ENCODE results near the gene PRR5L.
A peak's percentile ranks its signal among the peaks of the same experiment; 100 is the strongest.

Gene PRR5L

DNA sequence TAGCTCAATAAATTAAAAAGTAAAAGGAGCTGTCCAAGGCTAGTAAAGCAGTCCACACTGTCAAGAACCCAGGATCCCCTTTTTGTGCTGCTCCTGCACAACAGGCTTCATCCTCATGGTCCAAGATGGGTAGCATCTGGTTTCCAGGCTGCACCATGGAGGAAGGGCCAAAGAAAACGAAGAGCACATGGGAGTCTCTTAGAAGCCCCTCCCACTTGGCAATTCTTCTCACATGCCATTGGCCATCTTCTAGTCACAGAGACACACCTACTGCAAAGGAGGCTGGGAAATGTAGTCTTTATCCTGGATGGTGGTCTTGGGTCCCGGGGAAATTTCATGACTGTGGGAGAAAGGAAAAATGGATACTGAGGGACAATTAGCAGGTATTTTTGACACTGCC is 37.8 kb downstream of the PRR5L start:
- TF ChIP-seq KLF10 (tag by site-specific recombination; IDR thresholded peaks at IDR 0.05): peak; percentile 88
- peak; percentile 53 for TF ChIP-seq SP3 (tag by site-specific recombination; IDR thresholded peaks at IDR 0.05)
- no peak for TF ChIP-seq ZFP37 (tag by site-specific recombination; IDR thresholded peaks at IDR 0.05)
- TF ChIP-seq ZNF623 (tag by site-specific recombination; IDR thresholded peaks at IDR 0.05): no peak
- TF ChIP-seq, protein P1, sequence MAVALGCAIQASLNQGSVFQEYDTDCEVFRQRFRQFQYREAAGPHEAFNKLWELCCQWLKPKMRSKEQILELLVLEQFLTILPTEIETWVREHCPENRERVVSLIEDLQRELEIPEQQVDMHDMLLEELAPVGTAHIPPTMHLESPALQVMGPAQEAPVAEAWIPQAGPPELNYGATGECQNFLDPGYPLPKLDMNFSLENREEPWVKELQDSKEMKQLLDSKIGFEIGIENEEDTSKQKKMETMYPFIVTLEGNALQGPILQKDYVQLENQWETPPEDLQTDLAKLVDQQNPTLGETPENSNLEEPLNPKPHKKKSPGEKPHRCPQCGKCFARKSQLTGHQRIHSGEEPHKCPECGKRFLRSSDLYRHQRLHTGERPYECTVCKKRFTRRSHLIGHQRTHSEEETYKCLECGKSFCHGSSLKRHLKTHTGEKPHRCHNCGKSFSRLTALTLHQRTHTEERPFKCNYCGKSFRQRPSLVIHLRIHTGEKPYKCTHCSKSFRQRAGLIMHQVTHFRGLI (tag by site-specific recombination; IDR thresholded peaks at IDR 0.05): no peak
- TF ChIP-seq SP2 (tag by site-specific recombination; IDR thresholded peaks at IDR 0.05): peak; percentile 27; the same call in 1 of the 2 replicates
- TF ChIP-seq ZNF704 (tag by site-specific recombination; IDR thresholded peaks at IDR 0.05): no peak
- no peak for TF ChIP-seq ZBTB10 (tag by site-specific recombination; IDR thresholded peaks at IDR 0.05)
- no peak for TF ChIP-seq ZNF292 (tag by site-specific recombination; IDR thresholded peaks at IDR 0.05; ENCODE audit: borderline replicate concordance, low read depth)
- no peak for TF ChIP-seq ZNF585B (tag by site-specific recombination; IDR thresholded peaks at IDR 0.05)
- no peak for TF ChIP-seq ZNF184 (tag by site-specific recombination; IDR thresholded peaks at IDR 0.05)
- TF ChIP-seq, protein P2, sequence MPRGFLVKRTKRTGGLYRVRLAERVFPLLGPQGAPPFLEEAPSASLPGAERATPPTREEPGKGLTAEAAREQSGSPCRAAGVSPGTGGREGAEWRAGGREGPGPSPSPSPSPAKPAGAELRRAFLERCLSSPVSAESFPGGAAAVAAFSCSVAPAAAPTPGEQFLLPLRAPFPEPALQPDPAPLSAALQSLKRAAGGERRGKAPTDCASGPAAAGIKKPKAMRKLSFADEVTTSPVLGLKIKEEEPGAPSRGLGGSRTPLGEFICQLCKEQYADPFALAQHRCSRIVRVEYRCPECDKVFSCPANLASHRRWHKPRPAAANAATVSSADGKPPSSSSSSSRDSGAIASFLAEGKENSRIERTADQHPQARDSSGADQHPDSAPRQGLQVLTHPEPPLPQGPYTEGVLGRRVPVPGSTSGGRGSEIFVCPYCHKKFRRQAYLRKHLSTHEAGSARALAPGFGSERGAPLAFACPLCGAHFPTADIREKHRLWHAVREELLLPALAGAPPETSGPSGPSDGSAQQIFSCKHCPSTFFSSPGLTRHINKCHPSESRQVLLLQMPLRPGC (tag by site-specific recombination; IDR thresholded peaks at IDR 0.05): no peak
- no peak for TF ChIP-seq ZNF366 (tag by site-specific recombination; conservative IDR thresholded peaks at IDR 0.05)
- TF ChIP-seq KLF8 (tag by site-specific recombination; IDR thresholded peaks at IDR 0.05): 0 out of 2 replicates have a peak, but pooled peaks have one; percentile 28
- TF ChIP-seq BCL11A (tag by site-specific recombination; IDR thresholded peaks at IDR 0.05; ENCODE audit: low read depth): no peak
- no peak for TF ChIP-seq ZNF26 (tag by site-specific recombination; IDR thresholded peaks at IDR 0.05)
- no peak for TF ChIP-seq GLIS2 (tag by site-specific recombination; IDR thresholded peaks at IDR 0.05)
- no peak for TF ChIP-seq ZNF132 (tag by site-specific recombination; IDR thresholded peaks at IDR 0.05; ENCODE audit: borderline replicate concordance)
- no peak for TF ChIP-seq ZFP3 (tag by site-specific recombination; IDR thresholded peaks at IDR 0.05; ENCODE audit: low read depth)
- Histone ChIP-seq H3K4me3 (ENCODE audit: low read depth, low read length) (no peak overlapping the region), H3K36me3 (ENCODE audit: control insufficient read depth in 2 of 2, insufficient read depth in 1 of 2, low read length in 2 of 2) (no peaks in the 10 kb centered on the region), H3K27ac (ENCODE audit: extremely low read depth, low read depth, low read length) (no peak overlapping the region), H3K9me3 (ENCODE audit: control insufficient read depth, insufficient read depth, low read depth, low read length) (no peaks in the 10 kb centered on the region), H3K4me1 (ENCODE audit: control insufficient read depth, insufficient read depth, low read length) (no peaks in the 10 kb centered on the region)
- ChIA-PET POLR2A (no interaction called here), CTCF (interaction anchor here (1.2 kb wide), 1 partner anchor 42 kb away, joined by 4 read pairs; no protein-coding TSS in a partner anchor)

All from HEK293 (cell line).